22Rv1 (cell line): ENCODE results near the gene ENTHD1.

ENCODE experiments used
- H3K27ac ChIP-seq: fragments of 450-650 bp; 2 replicates; pipeline ENCODE4 v1.5.1; 2017
- ZFX ChIP-seq: fragments of 450-650 bp; IDR thresholded peaks from 2 replicates; pipeline ENCODE4 v1.6.1; 2017; ENCODE audit warnings: antibody characterized with exemption, borderline replicate concordance
- TF ChIP-seq, protein P1 (sequence below): fragments of 450-650 bp; IDR thresholded peaks from 2 replicates; pipeline ENCODE4 v1.5.1; 2017; ENCODE audit warnings: mild to moderate bottlenecking

Gene ENTHD1

GRCh38 chr22:39839917-39840510 lies 53.5 kb downstream of the ENTHD1 start:
- TF ChIP-seq ZFX: no peak
- TF ChIP-seq, protein P1, sequence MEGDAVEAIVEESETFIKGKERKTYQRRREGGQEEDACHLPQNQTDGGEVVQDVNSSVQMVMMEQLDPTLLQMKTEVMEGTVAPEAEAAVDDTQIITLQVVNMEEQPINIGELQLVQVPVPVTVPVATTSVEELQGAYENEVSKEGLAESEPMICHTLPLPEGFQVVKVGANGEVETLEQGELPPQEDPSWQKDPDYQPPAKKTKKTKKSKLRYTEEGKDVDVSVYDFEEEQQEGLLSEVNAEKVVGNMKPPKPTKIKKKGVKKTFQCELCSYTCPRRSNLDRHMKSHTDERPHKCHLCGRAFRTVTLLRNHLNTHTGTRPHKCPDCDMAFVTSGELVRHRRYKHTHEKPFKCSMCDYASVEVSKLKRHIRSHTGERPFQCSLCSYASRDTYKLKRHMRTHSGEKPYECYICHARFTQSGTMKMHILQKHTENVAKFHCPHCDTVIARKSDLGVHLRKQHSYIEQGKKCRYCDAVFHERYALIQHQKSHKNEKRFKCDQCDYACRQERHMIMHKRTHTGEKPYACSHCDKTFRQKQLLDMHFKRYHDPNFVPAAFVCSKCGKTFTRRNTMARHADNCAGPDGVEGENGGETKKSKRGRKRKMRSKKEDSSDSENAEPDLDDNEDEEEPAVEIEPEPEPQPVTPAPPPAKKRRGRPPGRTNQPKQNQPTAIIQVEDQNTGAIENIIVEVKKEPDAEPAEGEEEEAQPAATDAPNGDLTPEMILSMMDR: no peak
- H3K27ac ChIP-seq: no peak overlapping the region

GRCh38 chr22:39839204-39839603 lies 54.4 kb downstream of the ENTHD1 start:
- TF ChIP-seq, protein P1: no peak
- TF ChIP-seq ZFX: no peak
- no peak overlapping the region for H3K27ac ChIP-seq

GRCh38 chr22:39833610-39834009 lies 60.0 kb downstream of the ENTHD1 start:
- no peak overlapping the region for H3K27ac ChIP-seq
- no peak for TF ChIP-seq ZFX
- TF ChIP-seq, protein P1: no peak

DNA sequence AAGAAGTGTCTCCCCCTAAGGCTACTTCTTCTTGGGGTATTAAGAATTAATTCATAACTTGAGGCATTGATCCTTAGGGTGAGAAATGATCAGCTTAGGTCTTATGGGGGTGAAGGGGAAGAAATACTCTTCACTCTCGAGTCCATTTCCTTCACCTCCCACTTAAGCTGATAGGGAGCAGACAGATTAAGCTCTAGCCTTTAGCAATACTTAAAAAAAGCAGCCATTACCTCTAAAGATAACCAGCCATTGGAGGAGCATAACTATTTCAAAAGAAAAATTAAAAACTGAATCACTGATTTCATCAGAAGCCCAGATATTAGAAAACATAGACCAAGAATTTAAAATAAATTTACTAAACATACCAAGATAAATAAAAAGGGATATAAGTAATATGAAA lies 60.5 kb downstream of the ENTHD1 start:
- no peak overlapping the region for H3K27ac ChIP-seq
- TF ChIP-seq, protein P1: no peak
- TF ChIP-seq ZFX: no peak

- TF ChIP-seq ZFX: no peak
- TF ChIP-seq, protein P1: no peak
Measured at GRCh38 chr22:39832627-39833074, 60.9 kb downstream of the ENTHD1 start.

DNA sequence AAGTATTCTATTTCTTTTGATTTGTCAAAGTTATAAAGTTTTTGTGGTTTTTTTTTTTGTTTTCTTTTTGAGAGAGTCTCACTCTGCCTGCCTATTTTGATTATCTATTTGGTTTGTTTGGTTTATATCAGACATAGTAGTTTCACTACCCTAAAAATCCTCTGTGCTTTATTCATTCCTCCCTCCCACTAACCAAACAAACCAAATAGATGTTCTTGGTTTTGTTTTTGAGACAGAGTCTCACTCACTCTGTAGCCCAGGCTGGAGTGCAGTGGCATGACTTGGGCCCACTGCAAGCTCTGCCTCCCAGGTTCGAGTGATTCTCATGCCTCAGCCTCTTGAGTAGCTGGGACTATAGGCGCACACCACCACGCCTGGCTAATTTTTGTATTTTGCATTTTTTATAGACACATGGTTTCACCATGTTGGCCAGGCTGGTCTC lies 67.9 kb downstream of the ENTHD1 start:
- TF ChIP-seq, protein P1: no peak
- TF ChIP-seq ZFX: no peak
- no peak overlapping the region for H3K27ac ChIP-seq

More at GRCh38 chr22:39832627-39833074, 60.9 kb downstream of the ENTHD1 start:
- H3K27ac ChIP-seq: no peak overlapping the region

GRCh38 chr22:39821008-39821407 lies 72.6 kb downstream of the ENTHD1 start:
- TF ChIP-seq, protein P1: no peak
- no peak for TF ChIP-seq ZFX
- H3K27ac ChIP-seq: no peak overlapping the region
